GM13976 (cell line): Measurements from ENCODE around the gene CCDC51.
A peak's percentile ranks its signal among the peaks of the same experiment; 100 is the strongest.

Experiments used
- DNase-seq: peaks from one replicate; pipeline ENCODE4 v3.0.0; 2012; ENCODE audit warnings: low spot score
- CTCF ChIP-seq: IDR thresholded peaks from 2 replicates; pipeline ENCODE4 v1.5.1; 2012; ENCODE audit warnings: borderline replicate concordance, mild to moderate bottlenecking; ENCODE audit not compliant: insufficient read depth; ENCODE audit errors: extremely low read depth, missing control alignments, control extremely low read depth
- in situ Hi-C: fragments of 300-500 bp; cut with MboI; formaldehyde crosslinking; loops from one replicate; pipeline ENCODE4 v1.12.0; 2022; ENCODE audit warnings: low sequenced_read_pairs, mixed read lengths, inconsistent platforms; ENCODE audit not compliant: unreplicated experiment

The CCDC51 gene

GRCh38 chr3:48441940-48442339 is 2.0 kb upstream of the CCDC51 start:
- no peak for TF ChIP-seq CTCF
- in situ Hi-C loops, result no loop called here
- DNase-seq, result no peak

DNA sequence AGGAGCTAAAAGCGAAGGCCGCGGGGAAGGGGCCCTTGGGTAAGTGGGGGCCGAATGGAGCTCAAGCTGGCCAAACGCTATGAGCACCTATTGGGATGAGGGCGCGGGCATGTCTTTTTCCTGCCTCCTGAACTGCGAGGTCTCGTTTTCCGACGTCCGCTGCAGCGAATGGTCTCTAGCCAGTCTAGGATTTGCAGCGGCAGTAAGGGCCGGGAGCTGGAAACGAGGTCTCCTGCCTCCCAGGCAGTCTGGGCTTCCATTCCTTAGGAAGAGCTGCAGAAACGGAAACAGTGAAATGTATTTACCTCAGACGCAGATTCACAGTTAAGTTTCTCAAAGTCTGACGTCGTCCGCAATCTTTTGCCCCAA is 655 bp upstream of the CCDC51 start:
- in situ Hi-C loops, result no loop called here
- DNase-seq, result peak; percentile 14
- TF ChIP-seq CTCF, result no peak

- in situ Hi-C loops, result loop anchor here (5.0 to 10.0 kb wide), 2 partner anchors 36 to 163 kb away; no protein-coding TSS in a partner anchor
- DNase-seq, result peak; percentile 22
- TF ChIP-seq CTCF, result no peak
These were observed 2.1 kb downstream of the CCDC51 start for GRCh38 chr3:48437812-48438211.

- TF ChIP-seq CTCF, result no peak
- in situ Hi-C loops, result loop anchor here (5.0 to 10.0 kb wide), 2 partner anchors 35 to 162 kb away; no protein-coding TSS in a partner anchor
- DNase-seq, result no peak
These were observed 3.1 kb downstream of the CCDC51 start for GRCh38 chr3:48436855-48437254.

DNA sequence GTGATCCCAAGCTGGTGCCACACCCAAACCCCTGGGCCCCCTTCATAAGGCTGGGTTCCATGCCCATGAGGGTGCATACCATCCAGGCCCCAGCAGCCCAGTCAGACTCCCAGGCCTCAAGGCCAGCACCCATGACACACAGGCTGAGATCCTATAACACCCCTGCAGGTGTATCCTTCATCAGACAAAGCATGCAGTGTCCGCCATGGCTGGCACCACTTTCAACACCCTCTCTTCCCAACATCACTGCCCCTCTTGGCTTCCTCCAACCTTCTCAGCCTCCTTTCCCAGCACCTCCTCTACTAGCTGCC is 3.5 kb downstream of the CCDC51 start:
- in situ Hi-C loops, result loop anchor here (5.0 to 10.0 kb wide), 2 partner anchors 34 to 162 kb away; no protein-coding TSS in a partner anchor
- peak; percentile 14 for TF ChIP-seq CTCF
- DNase-seq, result no peak

- DNase-seq, result peak; percentile 89
- TF ChIP-seq CTCF, result peak; percentile 100
- in situ Hi-C loops, result loop anchor here (5.0 to 10.0 kb wide), 2 partner anchors 34 to 161 kb away; no protein-coding TSS in a partner anchor
These were observed 4.0 kb downstream of the CCDC51 start for GRCh38 chr3:48435774-48436476.
